Stimulated activated CD4-positive, alpha-beta T cell treated with anti-CD3 and anti-CD28 coated beads, TNF-alpha, amount 100 ng/mL, for 24 hours (primary cell): ENCODE results near the gene PHKG1.
"Not testable (repeated sequence)": the region's sequence is repeated elsewhere in the genome, so short reads cannot be mapped to it uniquely, and the experiment has no call there.

Source experiments
- DNase-seq, 3 experiments: peaks; one replicate each; pipeline ENCODE4 v3.0.0-alpha.2; 2020; ENCODE audit warnings: low read depth in 3 of 3

The PHKG1 gene

DNA sequence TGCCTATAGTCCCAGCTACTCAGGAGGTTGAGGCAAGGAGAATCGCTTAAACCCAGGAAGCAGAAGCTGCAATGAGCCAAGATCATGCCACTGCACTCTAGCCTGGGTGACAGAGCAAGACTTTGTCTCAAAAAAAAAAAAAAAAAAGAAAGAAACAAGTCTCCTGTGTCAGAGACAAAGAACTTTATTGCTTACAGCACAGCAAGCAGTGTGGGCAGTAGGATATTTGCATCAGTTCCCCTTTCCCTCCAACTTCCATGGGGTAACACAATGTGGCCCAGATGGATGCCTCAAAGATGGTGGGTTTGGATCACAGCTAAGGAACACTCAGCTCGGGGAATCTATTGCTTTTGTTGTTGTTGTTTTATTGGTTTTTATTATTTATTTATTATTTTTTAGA lies 47.0 kb downstream of the PHKG1 start:
- not testable (repeated sequence) for DNase-seq

DNA sequence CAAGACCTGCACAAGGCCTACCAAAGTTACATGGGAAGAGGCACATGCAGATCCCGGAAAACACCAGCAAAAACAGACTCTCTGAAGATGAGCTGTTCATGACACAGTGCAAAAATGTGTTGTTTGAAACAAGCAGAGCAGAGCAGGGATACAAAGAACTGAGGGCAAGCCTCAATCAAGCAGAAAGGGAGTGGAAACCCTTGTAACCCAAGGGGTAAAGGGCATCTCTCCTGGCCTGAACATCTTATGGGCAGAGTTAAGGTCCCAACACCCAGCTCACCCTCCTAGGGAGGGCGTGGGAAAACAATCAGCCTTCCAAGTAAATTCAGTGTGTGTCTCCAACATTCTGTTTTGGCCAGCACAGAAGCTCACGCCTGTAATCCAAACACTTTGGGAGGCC lies 52.0 kb downstream of the PHKG1 start:
- no peak for DNase-seq

DNA sequence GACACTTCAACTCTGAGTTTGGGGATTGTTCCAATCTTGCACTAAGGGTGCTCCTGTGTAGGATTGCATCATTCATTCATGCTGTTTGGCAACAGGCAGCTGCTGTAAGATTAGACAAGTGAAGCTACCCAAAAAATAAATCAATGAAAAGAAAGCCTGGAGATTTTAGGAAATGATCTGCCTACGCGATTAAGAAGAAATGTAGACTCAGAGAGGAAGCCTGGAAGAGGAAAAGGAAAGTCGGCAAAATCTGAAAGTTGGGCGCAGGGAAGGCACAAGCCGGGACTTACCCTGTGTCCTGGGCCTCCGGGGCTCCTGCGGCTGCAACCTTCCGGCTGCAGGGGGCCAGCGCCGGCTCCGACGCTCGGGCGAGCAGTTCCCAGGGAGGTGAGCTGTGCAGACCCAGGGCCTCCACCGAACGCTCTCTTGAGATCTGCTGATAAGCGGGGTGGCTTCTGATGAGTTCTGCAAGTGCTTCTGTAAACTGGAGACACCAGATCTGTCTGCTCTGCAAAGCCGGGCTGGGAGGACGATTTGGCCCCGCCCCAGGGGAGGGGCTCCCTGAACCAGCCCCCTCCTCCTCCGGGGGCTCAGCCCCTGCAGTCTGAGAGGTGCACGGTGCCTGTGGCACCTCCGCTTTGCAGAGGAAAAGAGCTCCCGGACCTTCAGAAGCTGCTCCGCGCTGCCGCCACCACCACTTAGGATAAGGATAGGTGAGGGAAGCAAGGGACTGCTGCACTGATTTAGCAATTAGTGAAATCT lies 58.9 kb downstream of the PHKG1 start:
- peak; percentile 28 to 64 (median 34) for DNase-seq

DNA sequence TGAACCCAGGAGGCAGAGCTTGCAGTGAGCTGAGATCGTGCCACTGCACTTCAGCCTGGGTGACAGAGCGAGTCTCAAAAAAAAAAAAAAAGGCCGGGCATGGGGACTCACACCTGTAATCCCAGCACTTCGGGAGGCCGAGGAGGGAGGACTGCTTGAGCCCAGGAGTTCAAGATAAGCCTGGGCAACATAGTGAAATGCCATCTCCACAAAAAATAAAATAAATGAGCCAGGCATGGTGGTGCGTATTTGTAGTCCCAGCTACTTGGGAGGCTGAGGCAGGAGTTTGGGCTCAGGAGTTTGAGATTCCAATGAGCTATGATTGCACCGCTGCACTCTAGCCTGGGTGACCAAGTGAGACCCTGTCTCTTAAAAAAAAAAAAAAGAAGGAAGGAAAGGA lies 60.2 kb downstream of the PHKG1 start:
- DNase-seq: not testable (repeated sequence)

DNA sequence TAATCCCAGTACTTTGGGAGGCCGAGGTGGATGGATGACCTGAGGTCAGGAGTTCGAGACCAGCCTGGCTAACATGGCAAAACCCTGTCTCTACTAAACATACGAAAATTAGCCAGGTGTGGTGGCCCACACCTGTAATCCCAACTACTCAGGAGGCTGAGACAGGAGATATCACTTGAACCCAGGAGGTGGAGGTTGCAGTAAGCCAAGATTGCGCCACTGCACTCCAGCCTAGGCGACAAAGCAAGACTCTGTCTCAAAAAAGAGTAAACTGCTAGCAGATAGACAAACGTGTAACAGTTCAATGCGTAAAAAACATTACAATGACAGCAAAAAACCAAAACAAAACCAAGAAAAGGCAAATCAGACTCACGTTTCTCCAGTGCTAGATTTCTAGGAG lies 61.2 kb downstream of the PHKG1 start:
- not testable (repeated sequence) for DNase-seq

DNA sequence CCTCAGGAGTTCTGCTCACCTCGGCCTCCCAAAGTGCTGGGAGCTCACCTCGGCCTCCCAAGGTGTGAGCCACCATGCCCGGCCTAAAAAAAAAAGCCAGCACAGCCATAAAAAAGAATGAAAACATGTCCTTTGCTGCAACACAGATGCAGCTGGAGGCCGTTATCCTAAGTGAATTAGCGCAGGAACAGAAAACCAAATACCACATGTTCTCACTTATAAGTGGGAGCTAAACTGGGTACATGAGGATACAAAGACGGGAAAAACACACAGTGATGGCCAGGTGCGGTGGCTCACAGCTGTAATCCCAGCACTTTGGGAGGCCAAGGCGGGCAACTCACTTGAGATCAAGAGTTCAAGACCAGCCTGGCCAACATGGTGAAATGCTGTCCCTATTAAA lies 62.4 kb downstream of the PHKG1 start:
- DNase-seq: no peak
